Stomach (tissue), 9 donors: ENCODE data around the gene PRKN. TPM values are rescaled to one million over a fixed set of nuclear protein-coding genes. Genes with fewer than 3 reads are reported as not detected.

Experiments
- DNase-seq, 2 donors: peaks; one replicate each; pipeline versions ENCODE4 v3.0.0 to v3.0.0-alpha.2; 2013 to 2019
- H3K27ac ChIP-seq, 5 donors: fragments of 200-600 bp in 4 of 5; sonication (generic) in 4 of 5; one replicate each; pipeline ENCODE4 v1.5.1; 2013 to 2019; ENCODE audit warnings: mild to moderate bottlenecking in 1 of 5, moderate library complexity in 1 of 5
- H3K27me3 ChIP-seq, 3 donors: fragments of 200-600 bp; sonication (generic); one replicate each; pipeline ENCODE4 v1.5.1; 2017 to 2019; ENCODE audit warnings: mixed run types in 1 of 3
- H3K36me3 ChIP-seq, 4 donors: fragments of 200-600 bp; sonication (generic); 1 replicate in 3 of 4; 2 replicates in 1 of 4; pipeline ENCODE4 v1.5.1; 2016 to 2019
- H3K4me1 ChIP-seq, 4 donors: fragments of 200-600 bp; sonication (generic); one replicate each; pipeline ENCODE4 v1.5.1; 2016 to 2019
- H3K4me3 ChIP-seq, 4 donors: fragments of 200-600 bp; sonication (generic) in 3 of 4; one replicate each; pipeline ENCODE4 v1.5.1; 2016 to 2019; ENCODE audit warnings: mild to moderate bottlenecking in 1 of 4
- H3K9me3 ChIP-seq, 4 donors: fragments of 200-600 bp; sonication (generic); one replicate each; pipeline ENCODE4 v1.5.1; 2016 to 2019
- CTCF ChIP-seq, 7 experiments: fragments of 450-650 bp in 4 of 7; fragments of 200-600 bp in 3 of 7; sonication (generic) in 3 of 7; IDR thresholded peaks; one replicate each; pipeline ENCODE4 v1.5.1; 2016 to 2019; ENCODE audit warnings: antibody characterized with exemption in 7 of 7, control low read depth in 2 of 7, mild to moderate bottlenecking in 1 of 7
- EP300 ChIP-seq: sonication (generic); formaldehyde crosslinking; IDR thresholded peaks from one replicate; pipeline ENCODE4 v1.6.1; 2017; ENCODE audit warnings: antibody characterized with exemption
- POLR2A ChIP-seq, 4 donors: fragments of 450-650 bp; IDR thresholded peaks; one replicate each; pipeline ENCODE4 v1.6.1; 2016; ENCODE audit warnings: antibody characterized with exemption in 4 of 4, control low read depth in 2 of 4, mild to moderate bottlenecking in 1 of 4, moderate library complexity in 1 of 4
- POLR2AphosphoS5 ChIP-seq, 3 donors: sonication (generic); formaldehyde crosslinking; IDR thresholded peaks; one replicate each; pipeline ENCODE4 v1.6.1; 2016; ENCODE audit warnings: antibody characterized with exemption in 3 of 3
- WGBS, 5 donors: extraction: QIAGEN DNeasy Blood & Tissue Kit in 3 of 5; methylation state at CpG; one replicate each; pipeline versions ENCODE4 v1.1.5 to v1.1.7; 2013 to 2018; 5-methylcytosine and 5-hydroxymethylcytosine counted together
- intact Hi-C: fragments of 100-400 bp; cut with DNase I; formaldehyde crosslinking; loops from one replicate; pipeline ENCODE4 v1.15.1; 2023; ENCODE audit warnings: low total_unique reads
- polyA plus RNA-seq, 3 donors: library from polyadenylated mRNA; stranded (reverse); fragments of 200-250 nt; gene quantifications; one replicate each; pipeline ENCODE4 v1.2.3, GENCODE V29; 2013
- total RNA-seq, 5 donors: library from RNA; depleted of rRNA; stranded (reverse); fragments of >200 nt; gene quantifications; one replicate each; pipeline versions ENCODE4 v1.1.0 to v1.2.3, GENCODE V29; 2014 to 2016
- donor health status: healthy with polysubstance abuse.
- donor health status: Bipolar disorder and iron deficiency.
- donor health status: healthy.

Gene PRKN
- total and polyA plus RNA-seq, 8 donors: 0.68 to 19.8 (median 9.5) TPM

DNA sequence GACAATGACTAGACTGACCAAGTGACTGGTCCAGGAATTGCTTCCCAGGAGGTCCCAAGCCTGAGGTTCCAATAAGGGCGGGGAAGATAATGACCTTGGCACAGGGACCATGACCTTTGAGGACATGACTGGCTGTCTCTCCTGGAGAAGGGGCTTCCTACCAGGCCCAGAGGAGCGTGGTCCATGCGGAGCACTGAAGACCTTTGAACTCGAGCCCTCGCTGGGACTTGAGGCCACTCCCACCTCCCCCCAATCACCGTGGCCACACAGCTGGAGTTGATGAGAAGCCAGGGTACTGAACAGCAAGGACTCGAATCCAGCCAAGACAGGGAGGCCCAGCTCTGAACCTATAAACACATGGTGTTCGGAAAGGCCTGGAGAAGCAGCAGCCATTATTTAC lies 677.0 kb downstream of the PRKN start:
- no peaks in the 10 kb centered on the region for H3K4me1 ChIP-seq
- 80 to 91% (median 89%) methylated on average over 7 to 8 of the region's 8 CpGs for WGBS, 5 donors
- DNase-seq: no peak
- no peak for TF ChIP-seq POLR2A (IDR thresholded peaks at IDR 0.05)
- no peak for TF ChIP-seq POLR2AphosphoS5 (IDR thresholded peaks at IDR 0.05)
- TF ChIP-seq EP300: no peak
- no peak for TF ChIP-seq CTCF (IDR thresholded peaks at IDR 0.05)
- intact Hi-C loops: no loop called here
- no peaks in the 10 kb centered on the region for H3K9me3 ChIP-seq
- no peak overlapping the region for H3K27ac ChIP-seq
- H3K27me3 ChIP-seq: no peaks in the 10 kb centered on the region
- no peak overlapping the region for H3K4me3 ChIP-seq
- no peaks in the 10 kb centered on the region for H3K36me3 ChIP-seq

DNA sequence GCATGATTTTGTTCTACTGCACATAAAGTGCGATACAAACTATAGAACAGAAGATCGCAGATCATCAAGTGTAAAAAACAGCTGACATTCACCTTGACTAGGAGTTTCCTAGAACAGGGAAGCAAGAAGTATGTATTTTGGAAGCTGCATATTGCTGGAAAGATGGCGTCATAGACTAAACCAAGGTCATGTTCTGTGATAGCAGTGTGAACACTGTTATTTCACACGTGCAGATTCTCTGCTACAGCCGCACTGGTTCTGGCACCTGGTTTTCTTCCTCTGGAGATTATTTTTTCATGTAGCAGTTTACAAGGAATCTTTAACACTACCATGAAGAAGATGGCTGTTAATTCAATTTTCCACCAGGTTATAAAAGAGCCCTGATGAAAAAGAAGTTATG lies 681.2 kb downstream of the PRKN start:
- Histone ChIP-seq H3K4me1 (no peaks in the 10 kb centered on the region), H3K36me3 (no peaks in the 10 kb centered on the region), H3K4me3 (no peak overlapping the region), H3K9me3 (no peaks in the 10 kb centered on the region), H3K27ac (no peak overlapping the region), H3K27me3 (no peaks in the 10 kb centered on the region)
- WGBS, 5 donors: 84 to 93% (median 90%) methylated on average over 5 of the region's 5 CpGs
- intact Hi-C loops: no loop called here
- no peak for TF ChIP-seq EP300
- no peak for TF ChIP-seq POLR2A (IDR thresholded peaks at IDR 0.05)
- TF ChIP-seq CTCF (IDR thresholded peaks at IDR 0.05): no peak
- no peak for TF ChIP-seq POLR2AphosphoS5 (IDR thresholded peaks at IDR 0.05)
- no peak for DNase-seq

- H3K27me3 ChIP-seq: no peaks in the 10 kb centered on the region
- TF ChIP-seq CTCF (IDR thresholded peaks at IDR 0.05): no peak
- TF ChIP-seq POLR2A (IDR thresholded peaks at IDR 0.05): no peak
- TF ChIP-seq POLR2AphosphoS5 (IDR thresholded peaks at IDR 0.05): no peak
- TF ChIP-seq EP300: no peak
- 76 to 87% (median 84%) methylated on average over 4 of the region's 4 CpGs for WGBS, 5 donors
- no peaks in the 10 kb centered on the region for H3K9me3 ChIP-seq
- no peaks in the 10 kb centered on the region for H3K36me3 ChIP-seq
- H3K27ac ChIP-seq: no peak overlapping the region
- intact Hi-C loops: no loop called here
- H3K4me1 ChIP-seq: no peaks in the 10 kb centered on the region
- DNase-seq: no peak
- no peak overlapping the region for H3K4me3 ChIP-seq
Measured at GRCh38 chr6:162032620-162033019, 694.9 kb downstream of the PRKN start.

DNA sequence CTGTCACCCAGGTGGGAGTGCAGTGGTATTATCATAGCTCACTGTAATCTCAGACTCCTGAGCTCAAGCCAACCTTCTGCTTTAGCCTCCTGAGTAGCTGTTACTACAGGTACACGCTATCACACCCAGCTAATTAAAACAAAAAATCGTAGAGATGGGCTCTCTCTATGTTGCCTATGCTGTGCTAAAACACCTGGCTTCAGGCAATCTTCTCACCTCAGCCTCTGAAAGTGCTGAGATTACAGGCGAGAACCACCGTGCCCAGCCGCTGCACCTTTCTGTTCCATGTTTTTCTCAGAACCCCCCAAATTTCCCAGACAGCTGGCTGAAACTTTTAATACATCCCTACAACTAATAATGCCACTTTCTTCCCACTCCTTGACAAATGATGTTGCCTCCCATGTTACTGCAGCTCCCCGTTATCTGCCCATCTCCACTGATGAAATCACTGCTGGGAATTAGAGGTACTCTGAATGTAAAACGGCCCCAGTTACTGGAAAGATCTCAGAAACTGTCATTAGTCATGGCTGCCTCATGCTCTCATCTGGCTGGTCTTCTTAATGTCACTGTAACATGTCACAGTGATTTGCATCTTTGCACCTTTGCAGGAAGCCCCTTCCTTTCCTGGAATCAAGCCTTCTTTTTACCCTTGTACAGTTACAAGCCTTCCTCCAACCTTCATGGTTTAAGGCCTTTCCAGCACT lies 697.5 kb downstream of the PRKN start:
- no peaks in the 10 kb centered on the region for H3K9me3 ChIP-seq
- intact Hi-C loops: no loop called here
- no peaks in the 10 kb centered on the region for H3K36me3 ChIP-seq
- H3K27me3 ChIP-seq: no peaks in the 10 kb centered on the region
- no peak overlapping the region for H3K27ac ChIP-seq
- H3K4me3 ChIP-seq: no peak overlapping the region
- WGBS, 5 donors: 73 to 84% (median 82%) methylated on average over 7 of the region's 7 CpGs
- TF ChIP-seq POLR2A (IDR thresholded peaks at IDR 0.05) (no peak), CTCF (IDR thresholded peaks at IDR 0.05) (no peak), POLR2AphosphoS5 (IDR thresholded peaks at IDR 0.05) (no peak), EP300 (no peak)
- no peak for DNase-seq
- H3K4me1 ChIP-seq: peaks cover 0 to 3% (median 0%) of the 10 kb centered on the region in 4 donors
